SK-N-MC (cell line): Measurements from ENCODE around the gene RIOK3.

Source experiments
- EZH2 ChIP-seq: fragments of 200-600 bp; sonication (generic); IDR thresholded peaks from one replicate; pipeline ENCODE4 v1.6.1; 2017; ENCODE audit warnings: antibody characterized with exemption
- POLR2AphosphoS5 ChIP-seq: IDR thresholded peaks from 2 replicates; pipeline ENCODE4 v1.6.1; 2012; ENCODE audit warnings: mild to moderate bottlenecking, low read depth, low read length, borderline replicate concordance

GRCh38 chr18:23530195-23530594 is 77.1 kb downstream of the RIOK3 start:
- no peak for TF ChIP-seq POLR2AphosphoS5
- no peak for TF ChIP-seq EZH2
